Measurements from ENCODE around the gene RAP1B.
"Not testable (repeated sequence)": the region's sequence is repeated elsewhere in the genome, so short reads cannot be mapped to it uniquely, and the experiment has no call there.

Gene RAP1B

GRCh38 chr12:68612697-68613096 lies 2.0 kb downstream of the RAP1B start:
- no peak for DNase-seq

GRCh38 chr12:68613209-68613904 lies 2.7 kb downstream of the RAP1B start:
- peak; percentile 33 for DNase-seq

DNA sequence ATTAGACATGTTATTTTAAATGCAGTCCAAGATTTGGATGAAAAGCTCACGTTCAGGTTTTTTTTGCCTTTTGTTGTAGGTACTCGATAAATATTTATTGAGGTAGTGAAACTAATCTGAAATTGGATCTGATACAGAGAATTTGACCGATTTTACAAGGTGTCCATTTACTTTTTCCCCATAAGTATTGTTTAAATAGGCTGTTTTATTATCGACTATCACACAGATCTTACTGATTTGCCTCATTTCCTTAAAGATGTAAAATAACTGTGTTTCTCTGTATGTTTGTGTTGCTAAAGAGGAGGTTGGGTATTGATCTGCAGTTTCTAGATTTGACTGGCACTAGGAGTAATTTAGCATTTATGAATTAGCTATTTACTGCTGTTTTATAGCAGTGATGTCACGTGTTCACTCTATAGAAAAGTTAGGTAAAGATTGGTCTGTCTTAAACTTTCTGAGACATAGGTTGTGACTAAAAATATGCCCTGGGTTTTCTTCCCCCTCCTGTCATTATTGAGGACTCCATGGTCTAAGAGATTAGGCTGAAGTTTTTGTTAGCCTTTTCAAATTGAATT lies 3.5 kb downstream of the RAP1B start:
- DNase-seq = no peak

GRCh38 chr12:68614769-68615168 lies 4.1 kb downstream of the RAP1B start:
- no peak for DNase-seq

- DNase-seq = no peak
These were observed 6.6 kb downstream of the RAP1B start for GRCh38 chr12:68617160-68617926.

- DNase-seq = no peak
These were observed 8.8 kb downstream of the RAP1B start for GRCh38 chr12:68619541-68619940.

DNA sequence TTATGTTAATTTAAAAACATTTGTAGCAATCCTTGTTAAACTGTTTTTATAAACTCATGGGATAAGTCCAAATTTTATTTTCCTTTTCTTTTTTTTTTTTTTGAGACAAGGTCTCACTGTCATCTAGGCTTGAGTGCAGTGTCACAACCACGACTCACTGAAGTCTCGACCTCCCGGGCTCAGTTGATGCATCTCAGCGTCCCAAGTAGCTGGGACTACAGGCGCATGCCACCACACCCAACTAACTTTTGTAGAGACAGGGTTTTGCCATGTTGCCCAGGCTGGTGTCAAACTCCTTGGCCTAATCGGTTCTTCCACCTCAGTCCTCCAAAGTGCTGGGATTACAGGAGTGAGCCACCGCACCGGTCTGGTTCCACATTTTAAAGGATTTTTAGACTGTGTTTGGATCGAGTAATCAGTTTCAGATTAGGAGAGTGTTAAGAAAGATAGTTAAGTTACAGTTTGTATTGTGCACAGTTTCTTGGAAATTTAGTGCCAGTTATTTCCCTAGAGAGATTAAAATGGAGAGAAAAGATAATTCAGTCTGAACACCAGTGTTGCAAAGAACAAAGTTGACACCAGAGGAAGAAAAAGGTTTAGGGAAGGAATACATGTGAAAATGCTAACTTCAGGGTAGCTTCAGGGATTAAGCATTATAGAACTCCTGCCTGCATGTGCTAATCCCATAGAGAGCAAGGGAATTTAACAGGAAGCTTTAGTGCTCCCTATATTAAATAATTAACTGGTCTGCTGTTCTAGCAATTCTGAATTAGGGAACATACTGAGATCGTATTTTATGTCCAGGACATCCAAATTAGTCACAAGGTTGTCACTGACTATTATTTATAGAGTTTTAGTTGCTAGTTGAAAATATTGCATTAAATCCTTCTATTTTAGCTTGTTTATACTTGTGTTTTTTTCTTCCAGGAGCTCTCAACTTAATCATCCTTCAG lies 10.1 kb downstream of the RAP1B start:
- DNase-seq = no peak

DNA sequence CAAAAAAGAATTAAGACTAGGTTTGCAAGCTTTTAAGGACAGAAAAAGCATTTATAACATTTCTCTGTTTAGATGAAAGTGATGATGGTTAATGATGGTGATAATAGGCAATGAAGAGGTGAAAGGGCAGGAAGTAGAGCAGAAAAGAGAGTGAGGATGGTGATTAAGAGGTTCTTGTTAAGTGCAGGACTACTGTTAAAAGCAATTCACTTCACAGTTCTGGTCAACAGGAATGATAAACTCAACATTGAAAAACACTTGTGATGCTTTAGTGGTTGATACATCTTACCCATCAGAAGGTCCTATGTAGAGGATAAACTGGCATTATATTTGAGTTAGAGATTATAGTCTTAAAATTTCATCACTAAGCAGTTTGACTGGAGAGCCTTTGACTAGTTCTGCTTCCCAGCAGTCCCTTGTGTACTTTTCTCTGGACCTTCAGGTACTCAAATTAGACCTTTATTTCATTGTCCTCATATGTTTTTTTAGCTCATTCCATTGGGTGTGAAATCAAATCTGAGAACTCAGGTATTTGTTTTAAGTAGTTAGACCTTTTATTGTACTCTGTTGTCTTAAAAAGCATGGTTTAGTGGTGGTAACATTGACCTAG lies 10.9 kb downstream of the RAP1B start:
- DNase-seq = no peak

GRCh38 chr12:68622250-68622649 lies 11.6 kb downstream of the RAP1B start:
- DNase-seq = no peak

DNA sequence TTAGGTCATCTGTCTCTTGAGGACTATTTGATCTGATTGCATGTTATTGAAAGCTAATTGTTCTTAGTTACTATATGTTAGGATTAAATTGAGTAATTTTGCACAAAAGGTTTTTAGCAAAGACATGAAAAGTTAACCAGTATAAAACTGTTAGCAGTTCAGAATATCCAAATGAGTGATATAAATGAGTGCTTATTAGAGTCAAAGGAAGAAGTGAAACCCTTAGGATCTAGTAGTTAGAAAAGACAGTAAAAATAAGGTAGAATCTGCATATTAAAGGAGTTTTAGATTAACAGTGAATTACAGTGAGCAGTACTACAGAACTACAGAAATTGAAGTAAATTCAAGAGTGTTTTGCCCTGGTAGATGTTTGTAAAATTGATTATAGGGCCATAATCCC lies 12.4 kb downstream of the RAP1B start:
- no peak for DNase-seq

GRCh38 chr12:68623984-68624383 lies 13.3 kb downstream of the RAP1B start:
- no peak for DNase-seq

- DNase-seq = no peak
These were observed 14.2 kb downstream of the RAP1B start for GRCh38 chr12:68624933-68625332.

- DNase-seq = no peak
These were observed 17.1 kb downstream of the RAP1B start for GRCh38 chr12:68627673-68628319.

DNA sequence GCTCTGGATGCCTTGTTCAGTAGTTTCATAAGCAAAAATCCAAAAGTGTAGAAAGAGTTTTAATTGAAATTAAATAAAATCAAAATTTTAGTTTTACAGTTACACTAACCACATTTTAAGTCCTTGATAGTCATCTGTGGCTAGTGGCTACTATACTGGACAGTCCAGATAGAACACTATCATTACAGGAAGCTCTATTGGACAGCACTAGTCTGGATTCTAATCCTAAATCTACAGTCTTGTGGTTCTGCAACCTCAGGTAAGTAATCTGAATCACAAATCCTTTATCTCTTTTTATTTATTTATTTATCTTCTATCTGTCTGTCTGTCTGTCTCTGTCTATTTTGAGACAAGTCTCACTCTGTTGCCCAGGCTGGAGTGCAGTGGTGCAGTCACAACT lies 18.0 kb downstream of the RAP1B start:
- no peak for DNase-seq

DNA sequence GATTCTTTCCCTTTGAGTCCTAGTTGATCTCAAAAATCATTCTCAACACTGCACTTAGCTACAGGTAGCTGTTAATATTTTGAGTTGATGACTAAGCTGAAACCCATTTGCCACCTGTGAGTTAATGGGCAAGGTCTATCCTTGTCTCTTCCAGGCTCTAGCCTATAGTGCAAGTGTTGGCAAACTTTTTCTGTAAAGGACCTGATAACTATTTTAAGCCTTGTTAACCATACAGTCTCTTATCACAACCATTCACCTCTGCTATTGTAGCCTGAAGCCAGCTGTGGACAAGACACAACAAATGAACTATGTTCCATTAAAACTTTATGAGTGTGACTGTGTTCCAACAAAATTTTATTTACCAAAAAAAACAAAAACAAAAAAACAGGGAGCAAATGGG lies 19.4 kb downstream of the RAP1B start:
- no peak for DNase-seq

- DNase-seq = no peak
These were observed 19.9 kb downstream of the RAP1B start for GRCh38 chr12:68630598-68630997.

DNA sequence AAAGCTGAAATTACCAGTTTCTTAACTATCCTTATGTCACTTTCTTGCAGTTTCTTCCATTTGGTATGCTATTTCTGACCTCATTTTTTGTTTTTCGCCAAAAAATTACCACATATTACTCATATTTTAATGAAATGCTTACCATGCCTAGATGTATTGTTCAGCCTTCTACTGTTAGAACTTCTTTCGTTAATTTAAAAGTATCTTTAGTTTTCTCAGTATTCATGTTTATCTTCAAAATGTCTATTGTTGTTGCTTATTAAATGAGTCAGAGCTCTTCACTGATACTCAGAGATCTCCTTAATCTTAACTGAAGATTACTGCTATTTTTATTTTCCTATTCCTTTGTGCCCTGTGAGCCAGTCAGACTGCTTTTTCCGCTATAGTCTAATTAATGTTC lies 20.5 kb downstream of the RAP1B start:
- DNase-seq = no peak

DNA sequence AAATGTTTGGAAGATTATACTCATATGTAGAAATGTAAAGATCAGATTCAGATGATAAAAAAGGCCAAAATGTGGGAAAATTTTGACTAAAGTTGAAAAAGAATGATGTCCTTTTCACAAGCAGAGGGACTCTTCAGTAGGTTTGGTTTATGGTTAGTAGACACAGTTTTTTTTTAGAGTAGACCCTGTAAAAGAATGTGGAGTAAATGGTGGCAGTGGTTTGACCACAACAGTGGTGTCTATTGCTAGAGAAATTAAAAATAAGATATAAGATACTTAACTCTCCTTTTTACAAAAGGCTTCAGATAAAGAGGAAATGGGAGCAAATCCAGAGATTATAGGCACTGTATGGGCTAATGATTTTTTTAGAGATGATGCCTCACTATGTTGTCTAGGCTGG lies 21.8 kb downstream of the RAP1B start:
- no peak for DNase-seq

DNA sequence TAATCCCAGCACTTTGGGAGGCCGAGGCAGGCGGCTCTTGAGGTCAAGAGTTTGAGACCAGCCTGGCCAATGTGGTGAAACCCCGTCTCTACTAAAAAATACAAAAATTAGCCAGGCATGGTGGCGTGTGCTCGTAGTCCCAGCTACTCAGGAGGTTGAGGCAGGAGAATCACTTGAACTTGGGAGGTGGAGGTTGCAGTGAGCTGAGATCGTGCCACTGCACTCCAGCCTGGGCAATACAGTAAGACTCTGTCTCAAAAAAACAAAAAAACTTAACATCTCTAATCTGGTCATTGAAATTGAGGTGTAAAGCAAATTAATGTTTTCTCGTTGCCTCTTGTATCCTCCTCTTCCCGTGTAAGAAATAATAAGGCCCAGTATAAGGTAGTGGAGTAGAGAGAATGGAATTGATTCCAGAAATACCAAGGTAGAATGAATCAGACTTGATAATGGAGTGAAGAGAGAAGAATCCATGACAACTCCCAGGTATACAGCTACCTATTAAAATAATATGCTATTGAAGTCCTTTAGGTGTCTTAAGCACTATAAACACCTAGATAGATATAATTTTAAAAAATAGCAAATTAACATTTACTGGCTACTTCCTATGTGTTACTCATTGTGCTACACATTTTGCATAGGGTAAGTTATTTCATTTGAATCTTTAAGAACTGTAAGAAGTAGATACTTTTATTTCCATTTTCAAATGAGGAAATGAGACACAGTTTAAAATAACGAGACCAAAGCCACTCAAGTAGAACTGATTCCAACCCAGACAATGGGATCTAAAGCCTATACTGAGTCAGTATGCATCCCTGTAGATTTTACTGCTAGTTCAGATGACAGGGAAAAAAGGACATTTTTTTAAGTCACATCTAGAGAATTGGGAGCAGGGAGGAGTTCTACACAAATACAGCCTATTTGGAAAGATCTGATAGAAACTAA lies 23.2 kb downstream of the RAP1B start:
- DNase-seq = no peak

DNA sequence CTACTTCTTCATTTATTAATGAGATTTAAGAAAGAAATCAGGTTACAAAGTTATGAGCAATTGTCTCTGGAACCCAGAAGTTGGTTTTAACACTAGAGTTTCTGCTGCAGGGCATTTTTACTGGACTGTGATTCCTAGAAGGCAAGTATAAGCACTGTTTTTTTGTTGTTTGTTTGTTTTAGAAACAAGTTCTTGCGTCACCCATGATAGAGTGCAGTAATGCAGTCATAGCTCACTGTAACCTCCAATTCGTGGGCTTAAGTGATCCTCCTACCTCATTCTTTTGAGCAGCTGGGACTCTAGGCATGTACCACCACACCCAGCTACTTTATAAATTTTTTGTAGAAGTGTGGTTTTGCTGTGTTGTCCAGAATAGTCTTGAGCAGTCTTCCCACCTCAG lies 25.6 kb downstream of the RAP1B start:
- DNase-seq = no peak

DNA sequence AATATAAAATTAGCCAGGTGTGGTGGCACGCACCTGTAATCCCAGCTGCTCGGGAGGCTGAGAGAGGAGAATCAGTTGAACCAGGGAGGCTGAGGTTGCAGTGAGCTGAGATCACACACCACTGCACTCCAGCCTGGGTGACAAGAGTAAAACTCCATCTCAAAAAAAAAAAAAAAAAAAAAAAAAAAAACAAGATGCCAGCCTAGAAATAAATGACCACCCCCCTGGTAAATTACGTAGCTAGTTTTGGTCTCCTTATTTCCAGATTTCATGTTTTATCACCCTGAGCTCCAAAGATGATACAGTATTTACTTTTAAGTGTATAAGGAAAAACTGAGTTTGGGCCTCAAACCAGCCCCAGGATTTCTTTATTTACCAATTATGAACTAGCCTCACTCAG lies 26.7 kb downstream of the RAP1B start:
- DNase-seq = not testable (repeated sequence)

All from activated gamma-delta T cell treated with Interleukin-2 at 50 U/mL for 16 hours (primary cell).